HCT116 (cell line): Measurements from ENCODE around the gene POLDIP2. TPM values are rescaled to one million over a fixed set of nuclear protein-coding genes. Genes with fewer than 3 reads are reported as not detected.

Experiments used
- ATAC-seq: fragments of 200-7000 bp; cut with Tn5 transposase; 2 replicates; pipeline ENCODE4 v1.9.1; 2020; ENCODE audit warnings: mild to moderate bottlenecking, moderate library complexity
- BruUV-seq: library from RNA; stranded (reverse); fragments of 400-500 nt; replicated peaks from 2 replicates; lab custom pipeline; 2021; lab: Mats Ljungman, UMichigan
- CTCF ChIA-PET: fragments of 300-600 bp; sonication (Branson Sonifier 250); formaldehyde crosslinking; loops from one replicate; lab custom pipeline; 2021; ENCODE audit warnings: antibody characterized with exemption; lab: Charles Lee
- POLR2A ChIA-PET: fragments of 300-600, 350-600 bp; sonication (Branson Sonifier 250); formaldehyde crosslinking; loops from one replicate; lab custom pipeline; 2021; ENCODE audit warnings: antibody characterized with exemption; lab: Charles Lee
- RAD21 ChIA-PET, 2 experiments: fragments of 300-600 bp; sonication (Branson Sonifier 250); formaldehyde crosslinking; loops; one replicate each; lab custom pipeline; 2023; ENCODE audit warnings: low total read pairs in 2 of 2; ENCODE audit not compliant: uncharacterized antibody in 2 of 2, unreplicated experiment in 2 of 2, low non-redundant PET in 1 of 2; lab: Charles Lee
- DNase-seq: peaks from one replicate; pipeline ENCODE4 v3.0.0-alpha.2; 2010; ENCODE audit warnings: low read depth, low spot score
- H2AFZ ChIP-seq: fragments of 200-600 bp; shearing (Covaris generic), sonication (generic); 2 replicates; pipeline ENCODE4 v1.6.1; 2017; ENCODE audit warnings: low read depth, mixed run types, mixed read lengths, antibody characterized with exemption, low read length; ENCODE audit not compliant: poor library complexity, severe bottlenecking
- H3K27ac ChIP-seq: 2 replicates; pipeline ENCODE4 v1.5.1; 2012; ENCODE audit warnings: low read depth, low read length
- H3K27me3 ChIP-seq: fragments of 200-600 bp; sonication (generic); 2 replicates; pipeline ENCODE4 v1.6.1; 2016; ENCODE audit warnings: mixed run types, low read length, mixed read lengths; ENCODE audit not compliant: insufficient read depth
- H3K36me3 ChIP-seq, 2 experiments: fragments of 200-500 bp in 1 of 2; fragments of 200-600 bp in 1 of 2; sonication (Bioruptor generic) in 1 of 2; sonication (generic) in 1 of 2; 2 replicates each; pipeline versions ENCODE4 v1.5.1 to v1.6.1; 2014 to 2016; ENCODE audit warnings: low read length in 2 of 2, inconsistent platforms in 1 of 2, mixed read lengths in 1 of 2, mixed run types in 1 of 2; ENCODE audit not compliant: insufficient read depth in 2 of 2, control insufficient read depth in 1 of 2
- H3K4me1 ChIP-seq, 2 experiments: fragments of 200-600 bp in 1 of 2; sonication (generic) in 1 of 2; 2 replicates each; pipeline versions ENCODE4 v1.5.1 to v1.6.1; 2012 to 2017; ENCODE audit warnings: low read length in 2 of 2, inconsistent platforms in 1 of 2, mild to moderate bottlenecking in 1 of 2, mixed read lengths in 1 of 2, mixed run types in 1 of 2, moderate library complexity in 1 of 2; ENCODE audit not compliant: insufficient read depth in 2 of 2, control insufficient read depth in 1 of 2
- H3K4me2 ChIP-seq: fragments of 200-600 bp; sonication (generic); 2 replicates; pipeline ENCODE4 v1.6.1; 2017; ENCODE audit warnings: mixed run types, low read length, mixed read lengths
- H3K4me3 ChIP-seq, 2 experiments: fragments of 200-600 bp in 1 of 2; sonication (generic) in 1 of 2; replicated peaks in 1 of 2; 2 replicates each; pipeline ENCODE4 v1.5.1; 2011 to 2016; ENCODE audit warnings: low read length in 2 of 2, control low read depth in 1 of 2, low read depth in 1 of 2, mild to moderate bottlenecking in 1 of 2, mixed read lengths in 1 of 2, mixed run types in 1 of 2
- H3K79me2 ChIP-seq: fragments of 200-600 bp; sonication (generic); 2 replicates; pipeline ENCODE4 v1.6.1; 2017; ENCODE audit warnings: mild to moderate bottlenecking, mixed run types, low read length, moderate library complexity, mixed read lengths; ENCODE audit not compliant: insufficient read depth
- H3K9ac ChIP-seq: fragments of 200-600 bp; sonication (generic); 2 replicates; pipeline ENCODE4 v1.6.1; 2016; ENCODE audit warnings: low read length, mixed read lengths
- H3K9me2 ChIP-seq: fragments of 200-600 bp; sonication (generic), shearing (Covaris generic); 2 replicates; pipeline ENCODE4 v1.6.1; 2017; ENCODE audit warnings: mixed run types, mild to moderate bottlenecking, moderate library complexity; ENCODE audit not compliant: insufficient read depth
- H3K9me3 ChIP-seq, 2 experiments: fragments of 200-500 bp in 1 of 2; fragments of 200-600 bp in 1 of 2; sonication (Bioruptor generic) in 1 of 2; sonication (generic) in 1 of 2; 2 replicates each; pipeline ENCODE4 v1.6.1; 2014 to 2017; ENCODE audit warnings: low read length in 2 of 2, mixed read lengths in 2 of 2, inconsistent platforms in 1 of 2, low read depth in 1 of 2, mild to moderate bottlenecking in 1 of 2, mixed run types in 1 of 2, moderate library complexity in 1 of 2; ENCODE audit not compliant: control insufficient read depth in 1 of 2, insufficient read depth in 1 of 2
- H4K20me1 ChIP-seq: fragments of 200-600 bp; sonication (generic), shearing (Covaris generic); 2 replicates; pipeline ENCODE4 v1.6.1; 2017; ENCODE audit warnings: mixed run types, mild to moderate bottlenecking, moderate library complexity; ENCODE audit not compliant: insufficient read depth
- CEBPB ChIP-seq: IDR thresholded peaks from 2 replicates; pipeline ENCODE4 v1.6.1; 2012; ENCODE audit warnings: low read depth
- EZH2phosphoT487 ChIP-seq: fragments of 200-600 bp; IDR thresholded peaks from 2 replicates; pipeline ENCODE4 v1.6.1; 2018; ENCODE audit warnings: antibody characterized with exemption, borderline replicate concordance
- POLR2AphosphoS5 ChIP-seq: IDR thresholded peaks from 2 replicates; pipeline ENCODE4 v1.6.1; 2011; ENCODE audit warnings: mild to moderate bottlenecking, low read depth, low read length, moderate library complexity
- RAD21 ChIP-seq: IDR thresholded peaks from 2 replicates; pipeline ENCODE4 v1.6.1; 2012; ENCODE audit warnings: low read depth, mild to moderate bottlenecking
- SRF ChIP-seq: IDR thresholded peaks from 2 replicates; pipeline ENCODE4 v1.6.1; 2012; ENCODE audit warnings: low read depth
- TCF7L2 ChIP-seq: IDR thresholded peaks from 2 replicates; pipeline ENCODE4 v1.7.0; 2011; ENCODE audit warnings: borderline replicate concordance, inconsistent platforms; ENCODE audit not compliant: insufficient read depth, insufficient read length; ENCODE audit errors: extremely low read depth
- YY1 ChIP-seq: IDR thresholded peaks from 2 replicates; pipeline ENCODE4 v1.6.1; 2011; ENCODE audit warnings: low read length, low read depth, moderate library complexity, mild to moderate bottlenecking; ENCODE audit not compliant: insufficient replicate concordance; ENCODE audit errors: extremely low read depth
- intact Hi-C: fragments of 100-400 bp; cut with micrococcal nuclease; formaldehyde crosslinking; loops from 2 replicates; pipeline ENCODE4 v1.10.0; 2022
- microRNA-seq: library from miRNA; unstranded; fragments of <30 nt; microRNA quantifications from one replicate; pipeline ENCODE4, GENCODE V29; 2016; ENCODE audit warnings: borderline number of aligned reads
- total RNA-seq: library from RNA; stranded (reverse); gene quantifications from one replicate; pipeline ENCODE4 v1.2.1, GENCODE V29; 2021; ENCODE audit not compliant: unreplicated experiment

The POLDIP2 gene
- total RNA-seq, 1 experiment from 2014 or later, result 78.0 TPM

- Histone ChIP-seq H3K4me2 (no peak overlapping the region), H3K27ac (no peak overlapping the region), H3K79me2 (no peaks in the 10 kb centered on the region), H3K27me3 (no peaks in the 10 kb centered on the region), H3K9me3 (no peaks in the 10 kb centered on the region), H2AFZ (no peak overlapping the region), H3K4me3 (no peak overlapping the region), H3K36me3 (no peaks in the 10 kb centered on the region), H3K4me1 (no peaks in the 10 kb centered on the region), H4K20me1 (no peaks in the 10 kb centered on the region), H3K9me2 (no peaks in the 10 kb centered on the region), H3K9ac (no peak overlapping the region)
- no TSS peak for BruUV-seq
- no peak for TF ChIP-seq YY1
- no peak for TF ChIP-seq RAD21
- TF ChIP-seq SRF, result no peak
- no peak for TF ChIP-seq CEBPB
- TF ChIP-seq TCF7L2, result no peak
- TF ChIP-seq POLR2AphosphoS5, result no peak
- TF ChIP-seq EZH2phosphoT487, result no peak
- CTCF ChIA-PET, result no interaction called here
- ATAC-seq, result no peak
- intact Hi-C loops, result no loop called here
- DNase-seq, result no peak
- RAD21 ChIA-PET, result no interaction called here
- POLR2A ChIA-PET, result no interaction called here
Observed at GRCh38 chr17:28298449-28298848, 58.9 kb downstream of the POLDIP2 start.

Small RNAs within 50 kb of the gene (microRNA-seq; reads per million reads assigned to microRNA genes)
- gene MIR4723, result not detected

Other genes with a start within 250 kb of the POLDIP2 start
- 55.6 TPM for gene TMEM97, start 38.3 kb downstream of the POLDIP2 start, total RNA-seq
- 21.7 TPM for gene IFT20, start 22.1 kb downstream of the POLDIP2 start, total RNA-seq
- gene TNFAIP1, start 21.8 kb downstream of the POLDIP2 start, total RNA-seq, result 33.4 TPM
- gene SEBOX, start 7.7 kb upstream of the POLDIP2 start, total RNA-seq, result not detected
- gene VTN, start 12.8 kb upstream of the POLDIP2 start, total RNA-seq, result 1.5 TPM
- gene SARM1, start 14.2 kb upstream of the POLDIP2 start, total RNA-seq, result 1.3 TPM
- gene SLC46A1, start 48.7 kb upstream of the POLDIP2 start, total RNA-seq, result 17.8 TPM
- gene SLC13A2, start 116.1 kb upstream of the POLDIP2 start, total RNA-seq, result not detected
- gene FOXN1, start 148.8 kb upstream of the POLDIP2 start, total RNA-seq, result not detected
- 43.2 TPM for gene UNC119, start 195.1 kb upstream of the POLDIP2 start, total RNA-seq
- gene PIGS, start 214.0 kb upstream of the POLDIP2 start, total RNA-seq, result 45.8 TPM
- gene ALDOC, start 219.4 kb upstream of the POLDIP2 start, total RNA-seq, result 82.8 TPM
- gene SPAG5, start 241.5 kb upstream of the POLDIP2 start, total RNA-seq, result 94.9 TPM